BJ (cell line): ENCODE results near the gene BNC1. TPM values are rescaled to one million over a fixed set of nuclear protein-coding genes. Genes with fewer than 3 reads are reported as not detected.
A peak's percentile ranks its signal among the peaks of the same experiment; 100 is the strongest.

Source experiments
- CTCF ChIA-PET: fragments of 350-600 bp; formaldehyde crosslinking; extraction: SDS; loops from one replicate; lab custom pipeline; 2021; ENCODE audit warnings: antibody characterized with exemption, inconsistent platforms; lab: Yijun Ruan, JAX
- POLR2A ChIA-PET: fragments of 300-600 bp; sonication (Branson Sonifier 250); formaldehyde crosslinking; extraction: SDS; loops from one replicate; lab custom pipeline; 2021; ENCODE audit warnings: antibody characterized with exemption; lab: Charles Lee
- DNase-seq: peaks from one replicate; pipeline ENCODE4 v3.0.0-alpha.2; 2011; ENCODE audit warnings: low read depth
- H3K27me3 ChIP-seq: 2 replicates; pipeline ENCODE4 v1.6.0; 2011; ENCODE audit warnings: low read length; ENCODE audit not compliant: control insufficient read depth, insufficient read depth
- H3K36me3 ChIP-seq: 2 replicates; pipeline ENCODE4 v1.5.1; 2011; ENCODE audit warnings: low read length; ENCODE audit not compliant: control insufficient read depth, insufficient read depth
- H3K4me3 ChIP-seq: 2 replicates; pipeline ENCODE4 v1.5.1; 2011; ENCODE audit warnings: low read depth, mild to moderate bottlenecking, control low read depth, low read length
- CTCF ChIP-seq: IDR thresholded peaks from 2 replicates; pipeline ENCODE4 v1.5.1; 2011; ENCODE audit warnings: low read depth, mild to moderate bottlenecking, control low read depth, inconsistent platforms, low read length, moderate library complexity; ENCODE audit not compliant: insufficient read depth
- polyA plus RNA-seq: library from polyadenylated mRNA; depleted of rRNA; stranded (reverse); fragments of >200 nt; gene quantifications from 2 replicates; pipeline ENCODE4 v1.2.3, GENCODE V29; 2011

The BNC1 gene
- polyA plus RNA-seq, 1 experiment = 1.4 TPM

- TF ChIP-seq CTCF = no peak
- Histone ChIP-seq H3K36me3 (no peaks in the 10 kb centered on the region), H3K4me3 (no peak overlapping the region), H3K27me3 (peaks cover 4% of the 10 kb centered on the region; the same call in 1 of the 2 replicates)
- no peak for DNase-seq
- POLR2A ChIA-PET = no interaction called here
- CTCF ChIA-PET = interaction anchor here (5.8 to 9.6 kb wide), 2 partner anchors 186 to 309 kb away, joined by 88 to 145 read pairs; no protein-coding TSS in a partner anchor
Measured at GRCh38 chr15:83250781-83251180, 33.7 kb downstream of the BNC1 start.

- H3K36me3 ChIP-seq = no peaks in the 10 kb centered on the region
- CTCF ChIA-PET = interaction anchor here (0.7 to 9.6 kb wide), 29 partner anchors 12 to 323 kb away, joined by 3 to 145 read pairs (median 6); partner anchors contain the start of gene SH3GL3
- no peak overlapping the region for H3K4me3 ChIP-seq
- no peak for TF ChIP-seq CTCF
- POLR2A ChIA-PET = no interaction called here
- no peak for DNase-seq
- H3K27me3 ChIP-seq = peaks cover 4% of the 10 kb centered on the region; the same call in 1 of the 2 replicates
Measured at GRCh38 chr15:83249030-83249343, 35.5 kb downstream of the BNC1 start.

GRCh38 chr15:83248151-83249029, 36.1 kb downstream of the BNC1 start:
- Histone ChIP-seq H3K4me3 (no peak overlapping the region), H3K27me3 (peaks cover 4% of the 10 kb centered on the region; the same call in 1 of the 2 replicates), H3K36me3 (no peaks in the 10 kb centered on the region)
- peak; percentile 79 for TF ChIP-seq CTCF
- ChIA-PET CTCF (interaction anchor here (0.6 to 9.6 kb wide), 35 partner anchors 9 to 323 kb away, joined by 3 to 145 read pairs (median 5); partner anchors contain the start of gene SH3GL3), POLR2A (no interaction called here)
- peak; percentile 8 for DNase-seq

- ChIA-PET CTCF (interaction anchor here (1.0 to 9.6 kb wide), 3 partner anchors 10 to 193 kb away, joined by 3 to 145 read pairs (median 3); no protein-coding TSS in a partner anchor), POLR2A (no interaction called here)
- no peak overlapping the region for H3K4me3 ChIP-seq
Measured at GRCh38 chr15:83243634-83244033, 40.8 kb downstream of the BNC1 start.

More at GRCh38 chr15:83243634-83244033, 40.8 kb downstream of the BNC1 start:
- no peak for DNase-seq
- Histone ChIP-seq H3K27me3 (peaks cover 4% of the 10 kb centered on the region; the same call in 1 of the 2 replicates), H3K36me3 (no peaks in the 10 kb centered on the region)
- no peak for TF ChIP-seq CTCF
